ENCODE data around the gene RAB23.

DNA sequence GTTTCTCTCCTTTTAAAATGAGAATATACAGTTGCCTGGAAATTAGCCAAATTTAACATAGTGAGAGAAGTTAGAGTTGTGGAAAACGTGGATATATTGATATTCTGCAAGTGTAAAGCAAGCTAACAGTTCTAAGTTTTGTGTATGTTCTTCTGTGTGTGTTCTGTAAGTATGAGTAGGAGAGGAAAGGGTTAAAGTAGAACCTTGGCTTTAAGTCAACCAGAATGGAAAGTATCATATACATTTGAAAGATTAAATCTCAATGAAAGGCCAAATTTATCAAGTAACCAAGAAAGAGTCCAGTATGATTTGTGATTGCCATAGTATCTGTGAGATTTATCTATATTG, 80.0 kb downstream of the RAB23 start:
- TF ChIP-seq, protein P1, sequence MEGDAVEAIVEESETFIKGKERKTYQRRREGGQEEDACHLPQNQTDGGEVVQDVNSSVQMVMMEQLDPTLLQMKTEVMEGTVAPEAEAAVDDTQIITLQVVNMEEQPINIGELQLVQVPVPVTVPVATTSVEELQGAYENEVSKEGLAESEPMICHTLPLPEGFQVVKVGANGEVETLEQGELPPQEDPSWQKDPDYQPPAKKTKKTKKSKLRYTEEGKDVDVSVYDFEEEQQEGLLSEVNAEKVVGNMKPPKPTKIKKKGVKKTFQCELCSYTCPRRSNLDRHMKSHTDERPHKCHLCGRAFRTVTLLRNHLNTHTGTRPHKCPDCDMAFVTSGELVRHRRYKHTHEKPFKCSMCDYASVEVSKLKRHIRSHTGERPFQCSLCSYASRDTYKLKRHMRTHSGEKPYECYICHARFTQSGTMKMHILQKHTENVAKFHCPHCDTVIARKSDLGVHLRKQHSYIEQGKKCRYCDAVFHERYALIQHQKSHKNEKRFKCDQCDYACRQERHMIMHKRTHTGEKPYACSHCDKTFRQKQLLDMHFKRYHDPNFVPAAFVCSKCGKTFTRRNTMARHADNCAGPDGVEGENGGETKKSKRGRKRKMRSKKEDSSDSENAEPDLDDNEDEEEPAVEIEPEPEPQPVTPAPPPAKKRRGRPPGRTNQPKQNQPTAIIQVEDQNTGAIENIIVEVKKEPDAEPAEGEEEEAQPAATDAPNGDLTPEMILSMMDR (IDR thresholded peaks at IDR 0.05; ENCODE audit: borderline replicate concordance, extremely low read depth, low read length, poor library complexity, severe bottlenecking): no peak
- TF ChIP-seq EZH2 (IDR thresholded peaks at IDR 0.05; ENCODE audit: borderline replicate concordance, low read depth, low read length, severe bottlenecking): no peak
